ENCODE measurements around the gene DDX27. TPM values are rescaled to one million over a fixed set of nuclear protein-coding genes. Genes with fewer than 3 reads are reported as not detected.

The DDX27 gene
- total RNA-seq, 1 donor from 2014 or later: 30.5 TPM

DNA sequence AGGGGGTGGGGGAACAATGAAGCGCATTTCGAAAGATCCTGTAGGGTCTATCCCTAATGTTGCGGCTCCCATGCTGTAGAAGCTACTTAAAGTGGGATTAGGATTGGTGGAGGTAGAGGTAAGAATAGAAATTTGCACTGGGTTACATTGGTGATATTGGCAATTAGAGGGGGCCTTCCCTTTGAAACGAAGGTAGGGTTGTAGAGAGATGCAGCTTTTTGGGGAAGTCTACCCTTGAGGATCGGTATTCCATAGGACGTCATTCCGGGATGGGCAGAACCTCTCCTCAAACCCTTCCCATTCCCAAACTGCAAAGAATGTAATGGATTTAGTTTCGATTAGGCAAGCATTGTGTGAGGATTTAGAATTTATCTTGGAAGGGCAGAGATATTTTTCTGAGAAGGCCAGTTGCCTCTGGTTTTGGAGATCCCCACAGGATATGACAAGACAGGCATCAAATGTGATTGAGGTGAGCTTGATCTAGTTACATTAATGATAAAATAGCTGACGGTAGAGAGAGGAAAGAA, 64.0 kb downstream of the DDX27 start:
- H3K27ac Mint-ChIP-seq (ENCODE audit: unreplicated experiment): peak overlapping the region; percentile 98
- peaks cover 92% of the 10 kb centered on the region for H3K4me1 Mint-ChIP-seq (ENCODE audit: unreplicated experiment)
- TF ChIP-seq, protein P1, sequence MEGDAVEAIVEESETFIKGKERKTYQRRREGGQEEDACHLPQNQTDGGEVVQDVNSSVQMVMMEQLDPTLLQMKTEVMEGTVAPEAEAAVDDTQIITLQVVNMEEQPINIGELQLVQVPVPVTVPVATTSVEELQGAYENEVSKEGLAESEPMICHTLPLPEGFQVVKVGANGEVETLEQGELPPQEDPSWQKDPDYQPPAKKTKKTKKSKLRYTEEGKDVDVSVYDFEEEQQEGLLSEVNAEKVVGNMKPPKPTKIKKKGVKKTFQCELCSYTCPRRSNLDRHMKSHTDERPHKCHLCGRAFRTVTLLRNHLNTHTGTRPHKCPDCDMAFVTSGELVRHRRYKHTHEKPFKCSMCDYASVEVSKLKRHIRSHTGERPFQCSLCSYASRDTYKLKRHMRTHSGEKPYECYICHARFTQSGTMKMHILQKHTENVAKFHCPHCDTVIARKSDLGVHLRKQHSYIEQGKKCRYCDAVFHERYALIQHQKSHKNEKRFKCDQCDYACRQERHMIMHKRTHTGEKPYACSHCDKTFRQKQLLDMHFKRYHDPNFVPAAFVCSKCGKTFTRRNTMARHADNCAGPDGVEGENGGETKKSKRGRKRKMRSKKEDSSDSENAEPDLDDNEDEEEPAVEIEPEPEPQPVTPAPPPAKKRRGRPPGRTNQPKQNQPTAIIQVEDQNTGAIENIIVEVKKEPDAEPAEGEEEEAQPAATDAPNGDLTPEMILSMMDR (IDR thresholded peaks at IDR 0.05): no peak
- H3K4me3 Mint-ChIP-seq (ENCODE audit: unreplicated experiment): peak overlapping the region; percentile 86
- H3K27me3 Mint-ChIP-seq (ENCODE audit: unreplicated experiment): no peaks in the 10 kb centered on the region
- H3K36me3 Mint-ChIP-seq (ENCODE audit: unreplicated experiment): peaks cover 99% of the 10 kb centered on the region
- no peak for DNase-seq (ENCODE audit: extremely low spot score, unreplicated experiment)
- peaks cover 12% of the 10 kb centered on the region for H3K9me3 Mint-ChIP-seq (ENCODE audit: unreplicated experiment)

DNA sequence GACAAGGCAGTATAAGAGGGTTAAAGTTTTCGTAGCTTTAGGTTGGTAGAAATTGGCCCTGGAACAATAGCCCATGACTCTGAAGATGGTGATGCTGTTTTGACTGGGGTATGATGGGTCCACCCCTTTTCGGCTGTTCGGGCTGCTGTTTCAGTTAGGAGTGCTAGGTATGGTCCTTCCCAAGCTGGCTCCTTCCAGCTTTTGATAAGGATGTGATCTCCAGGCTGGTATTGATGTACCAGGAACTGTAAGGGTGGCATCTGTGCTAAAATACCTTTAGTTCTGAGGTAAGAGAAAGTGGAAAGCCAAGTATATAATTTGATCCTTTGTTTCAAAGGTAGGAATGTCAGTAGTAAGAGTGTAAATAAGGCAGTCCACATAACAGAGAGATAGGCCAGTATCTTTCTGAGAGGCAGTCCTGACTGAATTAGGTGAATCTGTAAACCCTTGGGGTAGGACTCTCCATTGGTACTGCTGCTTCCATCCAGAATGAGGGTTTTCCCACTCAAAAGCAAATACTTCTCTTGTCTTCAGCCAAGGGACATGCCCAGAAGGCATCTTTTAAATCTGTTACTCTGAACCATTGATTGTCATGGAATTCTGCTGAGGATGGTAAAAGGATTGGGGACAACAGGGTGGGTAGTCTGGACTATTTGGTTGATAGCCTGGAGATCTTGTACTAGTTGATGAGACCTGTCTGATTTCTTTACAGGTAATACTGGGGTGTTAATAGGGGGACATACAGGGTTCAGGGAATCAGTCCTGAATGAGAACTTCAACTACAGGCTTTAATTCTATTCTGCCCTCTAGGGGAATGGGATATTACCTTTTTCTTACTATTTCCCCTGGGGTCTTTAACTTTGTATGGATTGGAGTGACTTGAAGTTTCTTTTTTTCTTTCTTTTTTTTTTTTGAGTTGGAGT, 64.7 kb downstream of the DDX27 start:
- Mint-ChIP-seq H3K4me1 (ENCODE audit: unreplicated experiment) (peaks cover 95% of the 10 kb centered on the region), H3K27me3 (ENCODE audit: unreplicated experiment) (no peaks in the 10 kb centered on the region), H3K9me3 (ENCODE audit: unreplicated experiment) (peaks cover 12% of the 10 kb centered on the region), H3K36me3 (ENCODE audit: unreplicated experiment) (peaks cover 100% of the 10 kb centered on the region), H3K4me3 (ENCODE audit: unreplicated experiment) (peak overlapping the region; percentile 86), H3K27ac (ENCODE audit: unreplicated experiment) (peak overlapping the region; percentile 98)
- TF ChIP-seq, protein P1 (IDR thresholded peaks at IDR 0.05): no peak
- no peak for DNase-seq (ENCODE audit: extremely low spot score, unreplicated experiment)

DNA sequence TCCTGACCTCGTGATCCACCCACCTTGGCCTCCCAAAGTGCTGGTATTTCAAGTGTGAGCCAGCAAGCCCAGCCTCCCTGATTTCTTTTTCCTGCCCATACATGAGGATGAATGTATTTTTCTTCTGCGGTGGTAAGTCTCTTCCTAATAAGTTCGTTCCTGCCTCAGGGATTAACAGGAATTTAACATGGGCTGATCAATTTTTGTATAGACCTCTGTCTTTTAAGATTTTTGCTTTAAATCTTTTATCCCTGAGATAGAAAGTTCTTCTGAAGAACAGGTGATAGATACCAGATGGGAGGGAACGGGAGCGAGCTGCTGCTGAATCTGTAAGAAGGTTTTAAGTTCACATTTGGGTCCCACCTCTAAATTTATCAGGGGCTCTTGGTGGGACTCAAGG, 65.6 kb downstream of the DDX27 start:
- Mint-ChIP-seq H3K27me3 (ENCODE audit: unreplicated experiment) (no peaks in the 10 kb centered on the region), H3K9me3 (ENCODE audit: unreplicated experiment) (peaks cover 12% of the 10 kb centered on the region)

DNA sequence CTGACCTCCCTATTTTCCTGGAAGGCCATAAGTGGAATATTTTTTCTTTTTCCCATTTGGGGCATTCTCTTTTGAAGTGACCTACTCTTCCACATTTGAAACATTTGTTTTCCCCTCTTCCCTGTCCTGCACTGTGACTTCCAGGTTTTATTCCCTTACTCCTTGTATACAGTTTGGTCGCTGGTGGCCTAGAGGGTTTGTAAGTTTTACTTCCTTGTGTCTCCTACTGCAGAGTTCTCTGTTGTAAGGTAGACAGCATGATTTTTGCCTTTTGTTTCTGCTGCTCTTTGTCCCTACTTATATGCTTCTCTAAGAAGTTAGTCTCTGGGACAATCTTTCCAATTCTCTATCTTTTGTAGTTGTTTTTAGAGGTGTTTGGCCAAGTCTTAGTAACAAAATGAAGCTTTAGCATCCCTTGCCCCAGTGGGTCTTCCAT, 66.0 kb downstream of the DDX27 start:
- TF ChIP-seq, protein P1 (IDR thresholded peaks at IDR 0.05): no peak
- Mint-ChIP-seq H3K4me3 (ENCODE audit: unreplicated experiment) (peak overlapping the region; percentile 12), H3K27ac (ENCODE audit: unreplicated experiment) (peak overlapping the region; percentile 57), H3K4me1 (ENCODE audit: unreplicated experiment) (peaks cover 83% of the 10 kb centered on the region), H3K36me3 (ENCODE audit: unreplicated experiment) (peaks cover 98% of the 10 kb centered on the region), H3K9me3 (ENCODE audit: unreplicated experiment) (peaks cover 12% of the 10 kb centered on the region), H3K27me3 (ENCODE audit: unreplicated experiment) (no peaks in the 10 kb centered on the region)
- no peak for DNase-seq (ENCODE audit: extremely low spot score, unreplicated experiment)

More for the DNA sequence above, 65.6 kb downstream of the DDX27 start:
- DNase-seq (ENCODE audit: extremely low spot score, unreplicated experiment): no peak
- TF ChIP-seq, protein P1 (IDR thresholded peaks at IDR 0.05): no peak
- Mint-ChIP-seq H3K4me3 (ENCODE audit: unreplicated experiment) (peak overlapping the region; percentile 9), H3K27ac (ENCODE audit: unreplicated experiment) (peak overlapping the region; percentile 98), H3K4me1 (ENCODE audit: unreplicated experiment) (peaks cover 87% of the 10 kb centered on the region), H3K36me3 (ENCODE audit: unreplicated experiment) (peaks cover 98% of the 10 kb centered on the region)

Measured in osteocyte (in vitro differentiated cells).